HS-27A (cell line): ENCODE results near the gene PPHLN1.
A peak's percentile ranks its signal among the peaks of the same experiment; 100 is the strongest.

ENCODE experiments used
- DNase-seq: peaks from one replicate; pipeline ENCODE4 v3.0.0-alpha.2; 2012; ENCODE audit warnings: low read depth, missing footprints

PPHLN1 gene

DNA sequence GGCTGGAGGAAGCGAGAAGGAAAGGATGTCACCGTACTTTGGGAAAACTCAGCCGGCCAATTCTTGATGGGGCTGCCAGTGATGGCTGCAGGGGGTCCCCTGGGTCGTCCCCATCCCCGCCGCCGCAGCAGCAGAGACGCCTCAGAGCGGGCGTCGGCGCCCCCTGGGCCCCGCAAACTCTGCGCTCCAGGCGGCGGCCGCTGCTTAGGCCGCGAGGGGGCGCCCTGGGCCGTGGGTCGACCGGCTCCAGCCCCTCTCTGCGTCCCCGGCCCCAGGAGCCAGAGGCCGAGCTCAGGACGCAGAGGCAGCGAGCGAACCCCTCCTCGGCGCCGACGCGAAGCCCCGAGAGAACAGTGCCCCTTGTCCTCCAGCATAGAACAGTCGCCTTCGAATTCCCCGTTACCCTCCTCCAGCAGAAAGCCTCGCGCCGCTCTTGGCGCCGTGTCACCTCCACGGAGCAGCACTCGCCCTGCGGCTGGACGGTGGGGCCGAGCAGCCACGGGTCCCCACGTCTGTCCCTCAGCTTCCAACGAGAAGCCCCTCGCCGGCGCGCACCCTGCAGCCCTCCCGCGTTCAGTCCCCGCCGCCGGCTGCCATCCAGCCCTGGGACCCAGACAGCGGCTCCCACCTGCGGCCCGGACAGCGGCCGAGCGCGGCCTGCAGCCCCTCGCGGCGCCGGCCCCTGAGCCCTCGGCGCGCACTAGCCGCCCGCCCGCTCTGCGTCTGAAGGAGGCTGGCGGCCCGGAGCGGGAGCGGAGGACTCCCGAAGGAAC is 157.0 kb downstream of the PPHLN1 start:
- DNase-seq, result peak; percentile 31

DNA sequence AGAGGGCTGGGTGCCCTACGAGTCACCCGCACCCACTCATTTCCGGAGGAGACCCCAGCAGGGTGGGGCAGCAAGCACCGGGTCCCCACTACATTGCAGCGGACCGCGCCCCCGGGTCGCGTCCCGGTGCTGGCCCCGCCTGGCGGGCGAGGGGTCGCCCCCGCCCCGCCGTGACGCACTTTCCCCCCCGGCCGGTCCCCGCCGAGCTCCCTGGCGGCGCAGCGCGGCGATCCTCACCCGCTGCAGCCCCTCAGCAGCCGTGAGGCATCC is 157.5 kb downstream of the PPHLN1 start:
- DNase-seq, result no peak

DNA sequence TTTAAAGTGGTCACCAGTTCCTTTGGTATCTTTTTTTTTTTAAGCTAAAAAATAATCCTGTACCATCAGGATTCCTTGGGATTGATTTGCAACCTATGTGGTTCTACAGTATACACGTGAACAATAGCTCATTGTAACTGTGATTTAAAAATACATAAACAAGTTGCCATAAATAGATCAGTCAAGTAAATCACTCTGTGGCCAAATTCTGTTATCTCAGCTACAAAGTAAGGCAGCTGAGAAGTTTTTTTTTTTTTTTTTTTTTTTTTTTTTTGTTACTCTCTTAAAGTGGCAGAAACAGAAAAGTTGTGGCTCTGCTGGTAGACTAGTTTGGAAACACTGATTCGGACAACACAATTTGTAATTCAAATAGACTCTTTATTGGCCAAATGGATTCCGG is 159.0 kb downstream of the PPHLN1 start:
- no peak for DNase-seq

DNA sequence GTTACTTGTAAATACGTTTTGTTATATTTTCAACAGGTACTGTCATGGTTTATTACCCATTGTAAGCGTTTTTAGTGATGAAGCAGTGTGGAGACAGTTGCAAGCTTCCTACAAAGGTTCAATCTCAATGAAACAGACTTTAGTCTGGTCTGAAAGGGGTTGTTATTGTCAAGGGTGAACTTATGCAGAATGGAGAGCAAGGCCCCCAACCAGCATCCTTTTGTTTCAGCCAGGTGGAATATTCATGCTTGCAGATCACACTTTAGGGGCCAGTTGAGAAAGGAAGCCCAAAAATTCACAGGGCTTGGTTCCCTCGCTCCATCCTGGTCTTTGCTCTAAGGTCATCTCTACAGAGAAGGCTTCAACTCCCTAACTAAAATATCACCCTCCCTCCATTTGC is 159.9 kb downstream of the PPHLN1 start:
- no peak for DNase-seq

DNA sequence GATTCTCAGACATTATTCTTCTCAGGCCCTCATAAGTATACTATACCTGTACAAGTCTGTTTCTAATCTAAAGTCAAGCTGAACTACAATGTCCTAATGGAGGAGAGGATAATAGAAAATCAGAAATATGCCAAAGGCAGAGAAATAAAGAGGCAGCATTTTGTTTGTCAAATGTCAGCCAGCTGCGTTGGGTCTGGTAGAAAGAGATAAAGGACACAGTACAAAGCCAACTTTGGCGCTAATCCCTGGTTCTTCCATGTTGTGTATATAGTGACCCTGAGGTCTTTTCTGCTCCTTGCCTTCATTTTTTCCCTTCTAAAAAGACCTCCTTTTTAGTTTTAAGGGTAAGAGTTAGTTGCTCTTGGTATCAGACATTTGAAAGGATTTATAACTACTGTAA is 160.4 kb downstream of the PPHLN1 start:
- DNase-seq, result no peak

DNA sequence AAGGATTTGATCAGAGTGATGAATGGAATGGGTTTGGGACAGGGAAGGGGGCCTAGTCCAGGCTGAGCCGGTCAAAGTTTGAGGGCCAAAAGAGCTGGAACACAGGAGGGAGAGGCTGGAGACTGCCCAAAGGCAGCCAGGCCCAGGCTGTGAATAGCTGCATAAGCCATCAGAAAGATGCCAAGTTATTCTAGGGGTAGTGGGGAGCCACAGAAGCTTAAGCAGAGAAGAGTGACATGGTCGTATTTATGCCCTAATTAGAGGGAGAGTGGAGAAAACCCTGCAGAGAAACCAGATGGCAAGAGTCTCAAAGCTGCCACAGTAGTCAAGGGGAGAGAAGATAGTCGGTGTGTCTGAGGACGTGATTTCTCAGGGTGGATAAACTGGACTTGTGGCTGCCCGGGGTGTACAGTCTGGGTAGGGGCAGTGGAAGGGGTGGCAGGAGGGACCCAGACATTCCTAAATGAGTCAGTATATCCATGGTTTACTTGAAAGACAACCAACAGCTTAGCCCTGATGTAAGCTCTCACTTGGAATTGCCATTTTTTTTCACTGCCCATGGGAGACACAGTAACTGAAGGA is 164.4 kb downstream of the PPHLN1 start:
- no peak for DNase-seq
